RCC 7860 (cell line): ENCODE data around the gene FNDC3A.

Source experiments
- DNase-seq: peaks from one replicate; pipeline ENCODE4 v3.0.0-alpha.2; 2015; ENCODE audit warnings: low spot score
- FAIRE-seq: peaks from 2 replicates; lab custom pipeline; 2012; peaks lifted over from hg19 to GRCh38; lab: Jason Lieb, UNC

The FNDC3A gene

DNA sequence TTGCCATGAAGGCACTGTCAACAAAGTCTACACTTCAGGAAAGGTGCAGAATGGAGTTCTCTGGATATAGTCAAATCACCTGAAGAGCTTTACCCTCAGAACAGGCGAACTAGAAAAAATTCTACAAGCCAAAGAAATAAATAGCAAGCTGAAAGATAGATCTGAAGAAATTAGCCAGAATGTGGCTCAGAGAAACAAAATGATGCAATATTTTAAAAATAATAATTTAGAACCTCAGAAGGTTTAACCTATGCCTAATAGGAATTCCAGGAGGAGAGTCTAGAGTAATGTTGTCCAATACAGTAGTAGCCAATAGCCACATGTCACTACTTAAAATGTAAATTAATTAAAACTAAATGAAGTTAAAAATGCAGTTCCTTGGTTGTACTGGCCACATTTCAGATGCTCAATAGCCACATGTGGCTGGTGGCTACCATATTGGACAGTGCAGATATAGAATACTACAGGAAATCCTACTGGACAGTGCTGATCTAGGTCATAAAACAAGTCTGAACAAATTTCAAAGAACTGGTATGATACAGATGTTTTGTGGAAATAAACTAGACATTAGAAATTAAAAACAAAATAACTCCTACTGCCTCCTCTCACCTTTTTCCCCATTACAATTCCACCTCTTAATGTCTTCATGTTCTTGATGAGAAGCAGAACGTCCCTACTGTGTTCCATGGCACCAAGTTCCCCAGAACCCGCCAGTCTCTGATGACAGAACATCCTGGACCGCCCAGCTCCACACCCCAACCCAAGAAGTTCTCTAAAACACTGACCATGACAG lies 271.3 kb downstream of the FNDC3A start:
- no peak for FAIRE-seq

DNA sequence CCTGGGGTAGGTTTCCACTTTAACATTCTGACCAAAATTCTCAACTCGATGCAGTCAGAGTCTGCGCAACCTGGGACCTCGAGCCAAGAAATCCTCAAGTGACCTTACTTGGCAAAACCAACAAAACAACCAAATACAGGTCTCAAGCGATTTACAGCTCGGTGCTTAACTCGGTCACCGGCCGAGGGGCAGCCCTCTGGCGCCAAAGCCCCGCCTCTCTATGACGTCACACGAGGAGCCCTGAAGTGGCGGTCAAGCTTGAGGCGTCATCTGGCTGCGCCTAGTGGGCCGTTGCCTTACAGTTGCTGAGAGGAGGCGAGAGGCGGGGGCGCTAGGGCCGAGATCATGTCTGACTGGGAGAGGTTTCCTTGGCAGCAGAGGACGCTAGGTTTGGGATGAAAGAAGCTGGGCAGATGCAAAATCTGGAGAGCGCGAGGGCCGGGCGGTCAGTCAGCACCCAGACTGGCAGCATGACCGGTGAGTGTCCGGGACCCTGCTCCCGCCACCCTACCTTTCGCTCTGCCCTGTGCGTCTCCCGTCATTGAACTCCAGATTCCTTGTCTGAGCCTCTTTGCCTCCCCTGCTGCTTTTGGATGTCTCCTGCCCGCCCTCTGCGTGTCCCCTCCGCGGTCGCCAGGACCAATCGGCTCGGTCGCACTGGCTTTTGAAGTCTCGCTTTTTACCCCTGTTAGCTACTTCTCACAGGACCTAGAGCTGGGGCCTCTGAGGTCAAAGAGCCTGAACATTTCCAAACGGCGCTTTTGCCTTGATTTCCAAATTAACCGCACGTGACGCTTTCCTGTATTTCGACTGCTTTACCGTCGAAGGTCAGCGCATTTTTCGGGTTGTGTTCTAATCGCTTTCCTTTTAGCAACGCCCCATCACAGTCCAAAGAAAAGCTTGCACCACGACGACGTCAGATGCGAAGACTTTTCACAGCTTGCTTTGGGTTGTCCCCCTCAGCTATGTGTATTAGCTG lies 272.2 kb downstream of the FNDC3A start, which contains the start of gene CDADC1:
TSS of gene CDADC1 (plus strand) at position 283 of the 979 bp plus-strand sequence. CDS start at position 396, 113 bp downstream.
- DNase-seq, result peak; percentile 70
- peak; percentile 63 for FAIRE-seq

More for the DNA sequence above, 271.3 kb downstream of the FNDC3A start:
- no peak for DNase-seq

DNA sequence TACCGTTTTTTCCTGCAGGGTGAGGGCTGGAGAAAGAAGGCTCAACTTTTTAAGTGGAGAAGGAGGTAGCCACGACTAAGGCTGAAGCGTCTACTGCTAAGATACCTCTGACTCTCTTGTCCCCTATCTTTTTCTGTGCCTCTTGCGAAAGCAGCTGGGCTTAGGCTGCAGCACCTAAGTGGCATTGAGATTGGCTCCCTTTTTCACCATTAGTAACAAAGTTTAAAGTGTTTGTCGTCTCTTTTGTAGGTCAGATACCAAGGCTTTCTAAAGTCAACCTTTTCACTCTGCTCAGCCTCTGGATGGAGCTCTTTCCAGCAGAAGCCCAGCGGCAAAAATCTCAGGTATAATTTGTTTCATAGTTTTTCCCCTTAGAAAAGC lies 272.9 kb downstream of the FNDC3A start:
- no peak for FAIRE-seq

DNA sequence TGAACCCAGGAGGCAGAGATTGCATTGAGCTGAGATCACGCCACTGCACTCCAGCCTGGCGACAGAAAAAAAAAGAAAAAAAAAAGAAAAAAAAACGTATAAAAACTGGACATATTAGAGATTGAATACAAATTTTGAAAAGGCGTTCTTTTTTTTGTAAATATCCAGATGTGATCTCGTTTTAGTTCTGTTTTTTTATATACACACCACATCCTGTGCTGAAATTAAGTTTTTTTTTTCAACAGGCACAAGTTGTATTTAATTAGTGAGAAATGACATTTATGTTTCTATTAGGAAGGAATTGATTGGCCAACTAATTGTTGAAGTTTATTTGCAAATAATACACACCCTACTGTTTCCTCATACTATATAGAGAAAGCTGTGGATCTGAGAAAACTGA lies 275.6 kb downstream of the FNDC3A start:
- DNase-seq, result no peak
- no peak for FAIRE-seq

More for the DNA sequence above, 272.9 kb downstream of the FNDC3A start:
- no peak for DNase-seq

DNA sequence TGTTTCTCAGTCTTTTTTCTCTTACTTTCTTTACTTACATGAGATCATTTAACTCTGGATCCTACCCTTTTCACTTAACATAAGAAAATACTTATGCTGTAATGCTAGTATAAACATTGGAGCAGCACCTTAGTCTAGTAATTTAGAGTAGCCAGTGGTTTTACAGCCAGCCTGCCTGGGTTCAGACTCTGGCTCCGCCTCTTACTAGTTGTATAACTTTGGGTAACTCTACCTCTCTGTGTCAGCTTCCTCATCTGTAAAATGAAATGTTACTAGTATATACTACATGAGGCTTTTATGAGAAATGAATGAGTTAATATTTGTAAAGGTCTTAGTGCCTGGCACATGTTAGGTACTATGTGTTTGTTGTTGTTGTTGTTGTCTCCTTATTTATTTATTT lies 277.6 kb downstream of the FNDC3A start:
- FAIRE-seq (no peak), DNase-seq (no peak)

DNA sequence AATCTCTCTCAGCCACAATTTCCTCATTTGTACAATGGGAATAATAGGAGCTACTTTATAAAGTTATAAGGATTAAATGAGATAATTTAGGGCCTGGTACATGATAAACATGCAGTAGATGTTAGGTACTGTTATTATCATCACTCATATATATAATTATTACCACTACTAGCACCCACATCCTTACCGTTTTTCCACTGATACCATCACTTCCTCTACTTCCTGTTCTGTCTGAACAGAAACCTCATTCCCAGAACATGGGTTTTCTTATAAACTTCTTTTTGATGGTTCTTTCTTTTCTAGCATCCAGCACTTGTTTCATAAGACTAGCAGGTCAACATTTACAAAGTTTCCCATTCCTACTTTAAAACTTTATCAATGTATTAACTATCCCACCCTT lies 278.3 kb downstream of the FNDC3A start:
- no peak for FAIRE-seq

DNA sequence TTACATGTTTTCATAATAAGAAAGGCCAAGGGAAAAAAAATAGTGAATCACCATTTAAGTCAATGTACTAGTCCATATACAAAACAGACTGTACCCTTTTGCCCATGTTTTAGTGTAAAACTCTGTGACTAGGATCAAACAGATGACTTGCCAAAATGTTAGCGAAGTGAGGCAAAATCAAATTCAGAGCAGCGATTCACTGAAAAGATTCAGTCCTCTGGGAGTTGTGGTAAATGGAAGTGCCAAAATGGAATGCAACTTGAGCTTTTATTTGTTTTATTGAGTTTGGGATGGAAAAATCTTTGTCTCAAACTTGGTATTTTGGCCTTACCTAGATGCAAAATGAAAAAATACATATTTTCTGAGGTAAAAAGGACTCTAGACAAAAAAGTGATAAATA lies 281.1 kb downstream of the FNDC3A start:
- DNase-seq, result no peak
- FAIRE-seq, result no peak

More for the DNA sequence above, 278.3 kb downstream of the FNDC3A start:
- no peak for DNase-seq

DNA sequence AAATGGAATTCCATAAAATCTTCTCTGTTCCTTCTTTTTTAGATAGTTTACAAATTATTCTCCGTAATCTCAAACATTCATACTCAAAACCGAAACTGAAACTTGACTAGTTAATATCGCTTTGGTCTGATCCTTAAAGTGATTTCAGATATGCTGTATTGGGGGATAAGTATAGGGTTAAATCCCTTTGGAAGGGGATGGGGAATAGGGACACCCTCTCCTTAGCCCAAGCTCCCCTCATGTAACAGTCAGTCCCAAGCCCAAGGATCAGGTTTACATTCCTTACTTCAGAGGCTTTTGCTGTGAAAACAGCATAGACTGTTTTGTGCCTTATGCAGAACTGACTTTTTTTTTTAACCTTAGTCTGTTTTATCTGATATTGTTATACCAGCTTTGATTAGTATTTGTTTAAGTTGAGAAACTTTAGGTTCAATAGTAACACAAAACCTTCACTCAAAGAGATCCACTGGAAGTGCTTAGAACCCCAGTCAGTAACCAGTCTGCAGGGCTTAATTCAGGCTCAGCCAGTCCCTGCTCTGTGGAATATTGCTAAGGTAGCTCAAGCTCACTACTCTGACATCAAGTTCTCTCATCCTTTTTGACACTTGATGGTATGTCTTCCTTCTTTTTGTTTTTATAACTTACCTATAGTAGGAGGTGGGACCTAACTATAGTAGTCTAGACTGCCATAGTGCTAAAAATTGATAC lies 282.5 kb downstream of the FNDC3A start:
- DNase-seq (no peak), FAIRE-seq (no peak)
